SU-DHL-6 (cell line): ENCODE results near the gene OR6F1.
"Not testable (repeated sequence)": the region's sequence is repeated elsewhere in the genome, so short reads cannot be mapped to it uniquely, and the experiment has no call there.

Source experiments
- H2AFZ ChIP-seq: fragments of 200-600 bp; sonication (generic); 2 replicates; pipeline ENCODE4 v1.6.1; 2014; ENCODE audit warnings: low read depth, mild to moderate bottlenecking, moderate library complexity, mixed read lengths, antibody characterized with exemption, low read length; ENCODE audit not compliant: severe bottlenecking
- H3F3A ChIP-seq: fragments of 200-600 bp; shearing (Covaris generic); 2 replicates; pipeline ENCODE4 v1.6.0; 2016; ENCODE audit warnings: antibody characterized with exemption, mild to moderate bottlenecking; ENCODE audit not compliant: insufficient read depth
- H3K27ac ChIP-seq: fragments of 200-600 bp; sonication (generic); 2 replicates; pipeline ENCODE4 v1.5.1; 2016; ENCODE audit warnings: low read depth, mild to moderate bottlenecking, low read length, moderate library complexity, mixed read lengths
- H3K27me3 ChIP-seq: fragments of 200-600 bp; sonication (generic), shearing (Covaris generic); 2 replicates; pipeline ENCODE4 v1.6.0; 2014; ENCODE audit warnings: mild to moderate bottlenecking, low read length
- H3K36me3 ChIP-seq: fragments of 200-600 bp; sonication (generic); 2 replicates; pipeline ENCODE4 v1.6.1; 2014; ENCODE audit warnings: mild to moderate bottlenecking, low read length, mixed read lengths
- H3K4me2 ChIP-seq: fragments of 300-600, 200-600 bp; shearing (Covaris generic), sonication (generic); 2 replicates; pipeline ENCODE4 v1.6.0; 2014; ENCODE audit warnings: low read length, low read depth, mild to moderate bottlenecking; ENCODE audit not compliant: poor library complexity, severe bottlenecking
- H3K4me3 ChIP-seq: fragments of 200-600 bp; sonication (generic); 2 replicates; pipeline ENCODE4 v1.5.1; 2014; ENCODE audit warnings: antibody characterized with exemption, low read length, mild to moderate bottlenecking, mixed read lengths; ENCODE audit not compliant: insufficient read depth, poor library complexity, severe bottlenecking
- H3K79me2 ChIP-seq: fragments of 200-600 bp; sonication (generic); 2 replicates; pipeline ENCODE4 v1.6.1; 2014; ENCODE audit warnings: mild to moderate bottlenecking, low read length, moderate library complexity; ENCODE audit not compliant: insufficient read depth
- H3K9ac ChIP-seq: fragments of 200-600 bp; sonication (generic); 2 replicates; pipeline ENCODE4 v1.7.0; 2014; ENCODE audit warnings: mild to moderate bottlenecking, low read length
- H3K9me2 ChIP-seq: fragments of 200-600 bp; sonication (generic); replicated peaks from 2 replicates; pipeline ENCODE4 v1.6.1; 2014; ENCODE audit warnings: low read length; ENCODE audit not compliant: insufficient read depth
- H3K9me3 ChIP-seq: fragments of 200-600 bp; sonication (generic); 2 replicates; pipeline ENCODE4 v1.6.1; 2014; ENCODE audit warnings: low read length, mixed read lengths; ENCODE audit not compliant: insufficient read depth
- H4K20me1 ChIP-seq: fragments of 200-600 bp; sonication (generic); 2 replicates; pipeline ENCODE4 v1.6.1; 2014; ENCODE audit warnings: low read depth, mild to moderate bottlenecking, antibody characterized with exemption, low read length, moderate library complexity, mixed read lengths
- EZH2phosphoT487 ChIP-seq: fragments of 200-600 bp; sonication (generic), shearing (Covaris generic); conservative IDR thresholded peaks from 2 replicates; pipeline ENCODE4 v1.6.1; 2018; ENCODE audit warnings: mild to moderate bottlenecking, antibody characterized with exemption, low read length, moderate library complexity, mixed read lengths
- TF ChIP-seq, protein P1 (sequence below): fragments of 200-600 bp; sonication (generic); IDR thresholded peaks from one replicate; pipeline ENCODE4 v1.5.1; 2017; ENCODE audit warnings: antibody characterized with exemption, mild to moderate bottlenecking, low read length, moderate library complexity; ENCODE audit not compliant: insufficient read depth, poor library complexity, severe bottlenecking

Gene OR6F1

DNA sequence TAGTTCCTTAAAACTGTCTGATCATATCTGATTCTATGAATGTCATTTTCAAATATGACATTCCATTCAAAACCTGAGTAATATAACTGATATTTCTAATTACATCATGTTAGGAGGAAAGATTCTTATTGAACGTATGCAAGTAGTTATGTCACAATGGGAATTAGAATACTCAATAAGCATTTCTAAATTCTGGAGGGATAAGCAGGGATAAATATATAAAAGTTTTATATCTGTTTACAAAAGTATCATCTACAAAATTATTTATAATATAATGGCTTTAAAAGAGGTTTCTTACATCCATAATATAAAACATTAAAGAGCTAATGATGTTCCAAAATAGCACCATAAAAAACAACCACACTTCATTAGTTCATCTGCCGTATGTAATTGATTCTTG is 31.6 kb upstream of the OR6F1 start, which contains the start of gene OR14A2:
TSS of gene OR14A2 (minus strand) at position 101 of the 400 bp plus-strand sequence.
- no peak within 1 kb of the TSS for H3K4me2 ChIP-seq
- no peaks in the 10 kb centered on the region for H3K9me3 ChIP-seq
- H3K9ac ChIP-seq, result no peak within 1 kb of the TSS
- no peaks in the 10 kb centered on the region for H3K27me3 ChIP-seq
- no peak within 1 kb of the TSS for H3K4me3 ChIP-seq
- H3K79me2 ChIP-seq, result no peaks in the 10 kb centered on the region
- no peak within 1 kb of the TSS for H2AFZ ChIP-seq
- no peaks in the 10 kb centered on the region for H3K36me3 ChIP-seq
- H3K9me2 ChIP-seq, result no peaks in the 10 kb centered on the region
- no peak for TF ChIP-seq EZH2phosphoT487
- TF ChIP-seq, protein P1, sequence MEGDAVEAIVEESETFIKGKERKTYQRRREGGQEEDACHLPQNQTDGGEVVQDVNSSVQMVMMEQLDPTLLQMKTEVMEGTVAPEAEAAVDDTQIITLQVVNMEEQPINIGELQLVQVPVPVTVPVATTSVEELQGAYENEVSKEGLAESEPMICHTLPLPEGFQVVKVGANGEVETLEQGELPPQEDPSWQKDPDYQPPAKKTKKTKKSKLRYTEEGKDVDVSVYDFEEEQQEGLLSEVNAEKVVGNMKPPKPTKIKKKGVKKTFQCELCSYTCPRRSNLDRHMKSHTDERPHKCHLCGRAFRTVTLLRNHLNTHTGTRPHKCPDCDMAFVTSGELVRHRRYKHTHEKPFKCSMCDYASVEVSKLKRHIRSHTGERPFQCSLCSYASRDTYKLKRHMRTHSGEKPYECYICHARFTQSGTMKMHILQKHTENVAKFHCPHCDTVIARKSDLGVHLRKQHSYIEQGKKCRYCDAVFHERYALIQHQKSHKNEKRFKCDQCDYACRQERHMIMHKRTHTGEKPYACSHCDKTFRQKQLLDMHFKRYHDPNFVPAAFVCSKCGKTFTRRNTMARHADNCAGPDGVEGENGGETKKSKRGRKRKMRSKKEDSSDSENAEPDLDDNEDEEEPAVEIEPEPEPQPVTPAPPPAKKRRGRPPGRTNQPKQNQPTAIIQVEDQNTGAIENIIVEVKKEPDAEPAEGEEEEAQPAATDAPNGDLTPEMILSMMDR, result no peak
- H4K20me1 ChIP-seq, result no peaks in the 10 kb centered on the region
- no peak within 1 kb of the TSS for H3K27ac ChIP-seq
- no peaks in the 10 kb centered on the region for H3F3A ChIP-seq

DNA sequence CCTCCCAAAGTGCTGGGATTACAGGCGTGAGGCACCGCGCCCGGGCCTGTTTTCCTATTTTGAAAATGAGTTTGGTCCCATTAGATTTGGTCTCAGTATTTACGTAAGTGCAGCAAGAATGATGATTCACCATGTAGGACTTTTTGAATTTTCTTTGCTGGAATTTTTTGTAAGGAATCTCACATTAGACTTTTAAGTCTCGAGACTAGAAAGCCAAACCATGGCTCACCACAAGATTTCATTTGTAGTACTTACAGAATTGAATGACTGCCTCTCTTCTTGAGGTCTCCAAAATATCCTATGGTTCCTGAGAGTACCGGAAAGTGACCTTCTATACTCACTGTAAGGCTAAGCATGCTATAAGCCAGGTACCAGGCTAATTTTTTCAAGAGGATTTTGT is 31.2 kb upstream of the OR6F1 start:
- TF ChIP-seq, protein P1, result no peak
- no peak for TF ChIP-seq EZH2phosphoT487
- H3K9me3 ChIP-seq, result no peaks in the 10 kb centered on the region

DNA sequence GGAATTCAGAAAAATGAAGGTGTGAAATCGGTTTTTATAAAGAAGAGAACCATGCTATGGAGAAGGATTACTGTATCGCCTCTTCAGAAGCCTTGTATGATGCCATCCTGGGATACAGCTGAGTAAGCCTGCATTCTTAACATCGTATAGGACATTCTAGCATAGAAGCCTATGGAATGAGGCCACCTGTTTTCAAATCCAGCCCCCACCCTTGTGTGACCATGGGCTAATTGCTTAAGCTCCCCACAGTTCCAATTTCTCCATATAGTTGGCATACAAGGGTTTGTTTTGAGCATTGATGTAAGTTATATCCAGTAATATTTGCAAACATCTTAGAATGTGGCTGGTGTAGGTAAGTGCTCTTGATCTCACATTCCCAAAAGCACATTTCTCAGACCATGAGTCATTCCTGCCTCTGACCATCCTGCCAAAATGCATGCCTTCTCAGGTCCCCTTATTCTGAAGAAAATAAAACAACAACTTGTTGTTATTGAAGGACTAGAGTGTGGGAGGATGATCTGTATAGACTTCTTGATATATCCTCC is 30.0 kb upstream of the OR6F1 start:
- no peaks in the 10 kb centered on the region for H3K79me2 ChIP-seq
- H3F3A ChIP-seq, result no peaks in the 10 kb centered on the region
- no peaks in the 10 kb centered on the region for H3K9me2 ChIP-seq
- H4K20me1 ChIP-seq, result no peaks in the 10 kb centered on the region
- no peaks in the 10 kb centered on the region for H3K27me3 ChIP-seq
- no peak overlapping the region for H3K4me3 ChIP-seq
- no peak overlapping the region for H3K4me2 ChIP-seq
- H3K9ac ChIP-seq, result no peak overlapping the region
- no peaks in the 10 kb centered on the region for H3K36me3 ChIP-seq
- no peak overlapping the region for H2AFZ ChIP-seq
- TF ChIP-seq, protein P1, result no peak
- TF ChIP-seq EZH2phosphoT487, result no peak
- no peaks in the 10 kb centered on the region for H3K9me3 ChIP-seq
- no peak overlapping the region for H3K27ac ChIP-seq

More for the DNA sequence above, 31.2 kb upstream of the OR6F1 start:
- no peaks in the 10 kb centered on the region for H3K27me3 ChIP-seq
- no peaks in the 10 kb centered on the region for H3F3A ChIP-seq
- no peaks in the 10 kb centered on the region for H3K36me3 ChIP-seq
- H2AFZ ChIP-seq, result no peak overlapping the region
- H4K20me1 ChIP-seq, result no peaks in the 10 kb centered on the region
- no peaks in the 10 kb centered on the region for H3K9me2 ChIP-seq
- H3K27ac ChIP-seq, result no peak overlapping the region
- H3K4me3 ChIP-seq, result no peak overlapping the region
- H3K4me2 ChIP-seq, result no peak overlapping the region
- no peaks in the 10 kb centered on the region for H3K79me2 ChIP-seq
- no peak overlapping the region for H3K9ac ChIP-seq

DNA sequence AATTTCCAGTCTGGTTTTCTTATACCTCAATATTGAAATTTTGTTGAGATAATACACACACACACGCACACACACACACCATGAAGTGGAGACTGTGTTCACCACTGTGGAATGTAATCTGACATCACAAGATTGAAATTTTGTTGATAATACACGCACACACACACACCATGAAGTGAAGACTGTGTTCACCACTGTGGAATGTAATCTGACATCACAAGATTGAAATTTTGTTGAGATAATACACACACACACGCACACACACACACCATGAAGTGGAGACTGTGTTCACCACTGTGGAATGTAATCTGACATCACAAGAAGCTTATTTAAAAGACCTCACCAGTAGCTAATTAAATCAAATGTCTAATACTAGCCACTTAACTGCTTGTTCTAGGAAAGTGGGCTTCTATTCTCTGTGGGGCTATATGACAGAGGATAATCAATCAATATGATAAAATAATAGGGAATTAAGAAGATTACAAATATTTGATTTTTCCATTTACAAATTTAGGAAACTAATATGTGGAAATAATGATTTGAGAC is 25.8 kb upstream of the OR6F1 start:
- not testable (repeated sequence) for H3K79me2 ChIP-seq, H3K4me3 ChIP-seq, H3F3A ChIP-seq, H3K9me3 ChIP-seq, H3K9ac ChIP-seq, H2AFZ ChIP-seq, H3K9me2 ChIP-seq, H3K27ac ChIP-seq, H4K20me1 ChIP-seq, H3K36me3 ChIP-seq, H3K27me3 ChIP-seq, H3K4me2 ChIP-seq
